Activated naive CD4-positive, alpha-beta T cell treated with anti-CD3 and anti-CD28 coated beads, Interleukin-2, amount 50 U/mL, for 72 hours (primary cell): Measurements from ENCODE around the gene F2RL1. TPM values are rescaled to one million over a fixed set of nuclear protein-coding genes. Genes with fewer than 3 reads are reported as not detected.
"Not testable (repeated sequence)": the region's sequence is repeated elsewhere in the genome, so short reads cannot be mapped to it uniquely, and the experiment has no call there.

Experiments used
- ATAC-seq, 2 donors: fragments of 150-1000 bp; cut with Tn5 transposase; 2 replicates each; pipeline ENCODE4 v1.10.0; 2021; ENCODE audit warnings: mild to moderate bottlenecking in 2 of 2, moderate library complexity in 2 of 2
- DNase-seq, 2 donors: peaks; one replicate each; pipeline ENCODE4 v3.0.0; 2021 to 2022; ENCODE audit warnings: low spot score in 2 of 2
- H3K27ac Mint-ChIP-seq, 2 donors: one replicate each; pipeline ENCODE4 v1.8.0; 2022; ENCODE audit warnings: mild to moderate bottlenecking in 2 of 2, mixed read lengths in 2 of 2
- H3K36me3 Mint-ChIP-seq, 2 donors: one replicate each; pipeline ENCODE4 v1.8.0; 2022; ENCODE audit warnings: mixed read lengths in 2 of 2
- H3K9me3 Mint-ChIP-seq, 2 donors: one replicate each; pipeline ENCODE4 v1.8.0; 2022; ENCODE audit warnings: mixed read lengths in 2 of 2
- total RNA-seq, 2 donors: library from RNA; stranded (reverse); gene quantifications; one replicate each; pipeline ENCODE4 v1.2.3, GENCODE V29; 2022

Gene F2RL1
- total RNA-seq, 2 donors from 2014 or later, result 0.46 to 2.0 TPM

GRCh38 chr5:76822105-76822731 lies 3.4 kb downstream of the F2RL1 start:
- H3K36me3 Mint-ChIP-seq, H3K27ac Mint-ChIP-seq, H3K9me3 Mint-ChIP-seq, DNase-seq, ATAC-seq: not testable (repeated sequence)

- not testable (repeated sequence) for DNase-seq, ATAC-seq, H3K36me3 Mint-ChIP-seq, H3K27ac Mint-ChIP-seq, H3K9me3 Mint-ChIP-seq
These were observed 7.6 kb downstream of the F2RL1 start for GRCh38 chr5:76826416-76826815.

DNA sequence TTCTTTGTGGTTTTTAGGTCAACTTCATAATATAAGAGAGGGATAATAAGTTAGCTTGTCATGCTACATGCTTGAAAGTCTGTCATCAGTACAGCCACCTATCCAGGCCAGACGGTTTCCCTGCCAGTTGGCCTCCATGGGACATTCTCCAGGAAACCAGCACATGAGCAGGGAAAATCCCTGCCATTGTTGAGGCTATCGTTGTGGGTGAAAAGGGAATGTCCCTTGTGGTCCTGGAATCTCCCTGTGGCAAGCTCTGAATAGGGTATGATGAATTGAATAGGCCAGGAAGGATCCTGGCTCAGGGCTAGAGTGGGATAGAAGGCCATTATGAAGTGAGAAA lies 12.3 kb downstream of the F2RL1 start:
- DNase-seq (peak in 1 of 2 donors; percentile 75), ATAC-seq (peak in 1 of 2 donors; percentile 96)
- Mint-ChIP-seq H3K27ac (no peak overlapping the region), H3K36me3 (peaks cover 0 to 11% of the 10 kb centered on the region in 2 donors), H3K9me3 (no peaks in the 10 kb centered on the region)

GRCh38 chr5:76836181-76836580 lies 17.4 kb downstream of the F2RL1 start:
- DNase-seq (no peak), ATAC-seq (no peak)
- no peaks in the 10 kb centered on the region for H3K9me3 Mint-ChIP-seq
- H3K27ac Mint-ChIP-seq, result no peak overlapping the region
- H3K36me3 Mint-ChIP-seq, result peaks cover 0 to 11% of the 10 kb centered on the region in 2 donors

- ATAC-seq, result no peak
- DNase-seq, result no peak
- H3K27ac Mint-ChIP-seq, result no peak overlapping the region
- no peaks in the 10 kb centered on the region for H3K9me3 Mint-ChIP-seq
- peaks cover 0 to 11% of the 10 kb centered on the region in 2 donors for H3K36me3 Mint-ChIP-seq
These were observed 17.8 kb downstream of the F2RL1 start for GRCh38 chr5:76836585-76836984.

- DNase-seq, result no peak
- Mint-ChIP-seq H3K27ac (no peak overlapping the region), H3K36me3 (peaks cover 0 to 2% of the 10 kb centered on the region in 2 donors), H3K9me3 (no peaks in the 10 kb centered on the region)
- no peak for ATAC-seq
These were observed 19.8 kb downstream of the F2RL1 start for GRCh38 chr5:76838481-76839261.

DNA sequence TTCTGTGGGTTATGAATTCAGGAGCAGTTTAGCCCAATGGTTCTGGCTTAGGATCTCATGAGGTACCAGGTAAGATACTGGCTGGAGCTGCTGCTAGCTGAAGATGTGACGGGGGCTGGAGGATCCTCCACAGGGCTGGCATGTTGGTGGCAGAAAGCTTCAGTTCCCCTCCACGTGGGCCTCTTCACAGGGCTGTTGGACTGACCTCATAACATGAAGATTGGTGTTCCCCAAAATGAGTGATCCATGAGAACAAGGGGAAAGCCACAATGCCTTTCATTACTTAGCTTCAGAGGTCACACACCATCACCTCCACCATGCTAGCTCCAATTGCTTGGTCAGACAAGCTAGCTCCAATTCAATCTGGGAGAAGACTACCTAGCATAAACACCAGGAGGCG lies 22.5 kb downstream of the F2RL1 start:
- Mint-ChIP-seq H3K36me3 (no peaks in the 10 kb centered on the region), H3K9me3 (no peaks in the 10 kb centered on the region), H3K27ac (no peak overlapping the region)
- no peak for ATAC-seq
- no peak for DNase-seq

GRCh38 chr5:76845890-76846289 lies 27.1 kb downstream of the F2RL1 start:
- DNase-seq (no peak), ATAC-seq (no peak)
- Mint-ChIP-seq H3K36me3 (no peaks in the 10 kb centered on the region), H3K27ac (no peak overlapping the region), H3K9me3 (no peaks in the 10 kb centered on the region)

DNA sequence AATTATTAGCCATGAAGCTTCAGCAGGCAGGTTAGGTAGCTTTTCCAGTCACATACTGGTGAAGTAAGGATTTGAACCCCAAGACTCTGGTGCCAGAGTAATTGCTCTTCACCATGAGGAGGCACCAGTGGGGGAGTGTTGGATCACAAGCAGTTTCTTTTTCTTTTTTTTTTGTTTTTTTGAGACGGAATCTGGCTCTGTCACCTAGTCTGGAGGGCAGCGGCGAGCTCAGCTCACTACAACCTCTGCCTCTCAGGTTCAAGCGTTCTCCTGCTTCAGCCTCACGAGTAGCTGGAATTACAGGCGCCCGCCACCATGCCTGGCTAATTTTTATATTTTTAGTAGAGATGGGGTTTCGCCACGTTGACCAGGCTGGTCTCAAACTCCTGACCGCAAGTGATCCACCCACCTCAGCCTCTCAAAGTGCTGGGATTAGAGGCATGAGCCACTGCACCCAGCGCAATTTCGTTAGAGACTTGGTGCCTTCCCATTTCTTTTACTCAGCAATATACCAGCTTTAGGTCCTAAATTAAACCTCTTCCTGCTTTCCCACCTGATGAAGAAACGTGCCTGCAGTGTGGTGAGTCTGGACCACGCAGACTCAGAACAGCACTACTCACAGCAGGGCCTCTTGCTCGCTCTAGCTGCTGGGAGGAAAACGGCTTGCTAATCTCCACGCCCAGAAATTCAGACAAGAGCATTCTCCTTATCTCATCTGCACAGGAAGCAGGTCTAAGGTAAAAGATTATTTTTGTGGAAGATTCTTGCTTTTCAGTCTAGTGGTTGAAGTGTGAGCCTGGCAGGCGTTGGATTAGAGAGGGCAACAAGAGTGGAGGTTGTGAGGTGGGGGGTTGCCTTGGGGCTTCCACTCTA lies 30.8 kb downstream of the F2RL1 start, which contains the start of gene S100Z:
Gene S100Z (plus strand): TSS at position 596 of the 873 bp plus-strand sequence. CDS start 25,346 bp downstream, outside the sequence.
- peaks cover 0 to 6% of the 10 kb centered on the region in 2 donors for H3K9me3 Mint-ChIP-seq
- H3K36me3 Mint-ChIP-seq, result peaks cover 0 to 7% of the 10 kb centered on the region in 2 donors

DNA sequence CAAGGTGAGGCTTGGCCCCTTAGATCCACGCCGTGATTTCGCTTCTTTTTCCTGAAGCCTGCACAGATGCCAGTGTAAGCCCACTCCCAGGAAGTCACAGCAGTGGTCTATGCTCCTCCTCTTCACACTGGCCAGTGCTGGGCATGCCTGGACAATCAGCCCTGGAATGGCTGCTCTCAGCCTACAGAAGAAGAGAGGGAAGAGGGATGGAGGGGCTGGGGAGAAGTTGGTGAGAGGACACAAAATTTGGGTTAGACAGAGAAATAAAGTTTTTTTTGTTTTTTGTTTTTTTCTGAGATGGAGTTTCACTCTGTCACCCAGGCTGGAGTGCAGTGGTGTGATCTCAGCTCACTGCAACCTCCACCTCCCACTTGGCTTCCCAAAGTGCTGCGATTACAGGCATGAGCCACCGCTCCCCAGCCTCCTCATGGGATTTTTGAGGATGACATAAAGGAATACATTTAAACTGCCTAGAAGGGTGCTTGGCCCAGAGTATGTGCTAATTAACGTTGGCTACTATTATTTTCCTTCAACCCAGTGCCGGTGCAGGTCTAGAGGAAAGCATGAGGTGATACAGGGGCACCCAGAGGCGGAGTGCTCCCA lies 31.8 kb downstream of the F2RL1 start:
- no peak for ATAC-seq
- no peak for DNase-seq
- peak overlapping the region; percentile 42 to 48 for H3K27ac Mint-ChIP-seq
- peaks cover 0 to 9% of the 10 kb centered on the region in 2 donors for H3K9me3 Mint-ChIP-seq
- H3K36me3 Mint-ChIP-seq, result peaks cover 0 to 16% of the 10 kb centered on the region in 2 donors

More for the DNA sequence above, 30.8 kb downstream of the F2RL1 start, which contains the start of gene S100Z:
- H3K27ac Mint-ChIP-seq, result peak within 1 kb of the TSS; percentile 42 to 48
- DNase-seq, result peak in 1 of 2 donors; percentile 22
- ATAC-seq, result peak; percentile 86

DNA sequence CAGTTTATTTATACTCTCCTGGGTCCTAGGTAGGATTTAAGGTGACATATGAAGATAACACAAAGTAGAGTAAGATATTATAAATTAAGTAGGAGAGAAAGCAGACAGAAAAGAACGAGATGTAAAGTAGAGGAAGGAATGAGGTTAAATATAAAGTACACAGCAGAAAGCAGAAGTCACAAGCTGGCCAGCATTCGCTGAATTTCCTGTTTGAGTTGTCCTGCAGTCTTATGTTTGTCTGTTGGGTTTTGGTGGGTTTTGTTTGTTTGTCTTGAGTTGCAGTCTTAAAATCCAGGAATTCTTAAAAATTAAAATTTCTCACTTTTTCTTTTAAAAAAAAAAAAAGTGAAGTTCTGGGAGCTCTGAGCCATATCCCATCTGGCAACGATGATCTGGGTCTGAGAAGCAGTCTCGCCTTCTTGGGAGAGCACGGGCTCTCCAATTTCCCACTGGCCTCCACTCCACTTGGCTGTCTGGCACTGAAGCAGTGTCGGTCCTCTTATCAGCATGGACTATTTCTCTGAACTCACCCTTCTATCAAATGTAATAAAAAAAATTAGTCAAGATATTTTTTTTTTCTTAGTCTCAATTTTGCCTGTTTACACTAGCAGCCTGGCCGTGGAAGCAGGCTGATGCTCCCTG lies 33.0 kb downstream of the F2RL1 start:
- ATAC-seq (no peak), DNase-seq (no peak)
- H3K9me3 Mint-ChIP-seq, result peaks cover 0 to 16% of the 10 kb centered on the region in 2 donors
- H3K27ac Mint-ChIP-seq, result no peak overlapping the region
- H3K36me3 Mint-ChIP-seq, result peaks cover 0 to 28% of the 10 kb centered on the region in 2 donors

GRCh38 chr5:76852772-76853171 lies 33.9 kb downstream of the F2RL1 start:
- H3K9me3 Mint-ChIP-seq, result peaks cover 0 to 16% of the 10 kb centered on the region in 2 donors
- ATAC-seq (no peak), DNase-seq (no peak)
- no peak overlapping the region for H3K27ac Mint-ChIP-seq
- H3K36me3 Mint-ChIP-seq, result peaks cover 0 to 29% of the 10 kb centered on the region in 2 donors

DNA sequence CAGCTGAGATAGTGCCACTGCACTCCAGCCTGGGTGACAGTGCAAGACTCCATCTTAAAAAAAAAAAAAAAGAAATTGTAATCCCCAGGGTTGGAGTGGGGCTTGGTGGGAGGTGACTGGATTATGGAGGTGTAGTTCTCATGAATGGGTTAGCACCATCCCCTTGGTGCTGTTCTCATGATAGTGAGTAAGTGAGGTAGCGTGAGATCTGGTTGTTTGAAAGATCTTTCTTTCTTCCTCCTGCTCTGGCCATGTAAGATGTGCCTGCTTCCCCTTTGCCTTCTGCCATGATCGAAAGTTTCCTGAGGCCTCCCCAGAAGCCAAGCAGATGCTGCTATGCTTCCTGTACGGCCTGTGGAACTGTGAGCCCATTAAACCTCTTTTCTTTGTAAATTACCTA lies 34.9 kb downstream of the F2RL1 start:
- DNase-seq, ATAC-seq: not testable (repeated sequence)
- peaks cover 0 to 29% of the 10 kb centered on the region in 2 donors for H3K36me3 Mint-ChIP-seq
- peak overlapping the region; percentile 28 to 51 for H3K27ac Mint-ChIP-seq
- peaks cover 0 to 16% of the 10 kb centered on the region in 2 donors for H3K9me3 Mint-ChIP-seq

DNA sequence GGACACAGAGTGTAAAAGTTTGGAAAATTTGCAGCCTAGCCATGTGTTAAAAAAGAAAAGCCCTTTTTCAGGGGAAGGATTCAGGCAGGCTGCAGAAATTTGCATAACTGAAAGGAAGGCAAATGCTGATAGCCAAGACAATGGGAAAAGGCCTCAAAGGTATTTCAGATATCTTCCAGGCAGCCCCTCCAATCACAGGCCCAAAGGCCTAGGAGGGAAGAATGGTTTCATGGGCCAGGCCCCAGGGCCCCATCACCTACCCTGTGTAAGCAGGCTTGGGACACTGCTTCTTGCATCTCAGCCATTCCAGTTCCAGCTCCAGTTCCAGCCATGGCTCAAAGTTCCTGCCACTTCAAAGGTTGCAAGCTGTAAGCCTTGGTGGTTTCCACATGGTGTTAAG lies 35.8 kb downstream of the F2RL1 start:
- H3K36me3 Mint-ChIP-seq, result peaks cover 0 to 29% of the 10 kb centered on the region in 2 donors
- ATAC-seq, result no peak
- peaks cover 0 to 16% of the 10 kb centered on the region in 2 donors for H3K9me3 Mint-ChIP-seq
- no peak overlapping the region for H3K27ac Mint-ChIP-seq
- DNase-seq, result no peak

DNA sequence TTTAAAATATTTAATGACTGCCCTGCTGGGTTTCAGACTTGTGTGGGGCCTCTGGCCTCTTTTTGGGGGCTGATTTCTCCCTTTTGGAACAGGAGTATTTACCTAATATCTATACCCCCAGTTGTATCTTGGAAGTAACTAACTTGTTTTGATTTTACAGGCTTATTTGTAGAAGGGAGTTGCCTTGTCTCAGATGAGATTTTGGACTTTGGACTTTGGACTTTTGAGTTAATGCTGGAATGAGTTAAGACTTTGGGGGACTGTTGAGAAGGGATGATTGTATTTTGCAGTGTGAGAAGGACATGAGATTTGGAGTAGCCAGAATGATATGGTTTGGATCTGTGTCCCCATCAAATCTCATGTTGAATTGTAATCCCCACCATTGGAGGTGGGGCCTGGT lies 36.7 kb downstream of the F2RL1 start:
- H3K36me3 Mint-ChIP-seq, result peaks cover 0 to 29% of the 10 kb centered on the region in 2 donors
- not testable (repeated sequence) for ATAC-seq, DNase-seq
- H3K9me3 Mint-ChIP-seq, result peaks cover 0 to 16% of the 10 kb centered on the region in 2 donors
- H3K27ac Mint-ChIP-seq, result peak overlapping the region in 1 of 2 donors; percentile 87

- H3K36me3 Mint-ChIP-seq, result peaks cover 0 to 29% of the 10 kb centered on the region in 2 donors
- H3K9me3 Mint-ChIP-seq, result peaks cover 0 to 16% of the 10 kb centered on the region in 2 donors
- DNase-seq, result peak in 1 of 2 donors; percentile 15
- peak overlapping the region; percentile 70 to 87 for H3K27ac Mint-ChIP-seq
- peak; percentile 89 to 92 for ATAC-seq
These were observed 37.1 kb downstream of the F2RL1 start for GRCh38 chr5:76855961-76856360.
